ENCODE results near the gene ADGRB2. TPM values are rescaled to one million over a fixed set of nuclear protein-coding genes. Genes with fewer than 3 reads are reported as not detected.
"Not testable (repeated sequence)": the region's sequence is repeated elsewhere in the genome, so short reads cannot be mapped to it uniquely, and the experiment has no call there.

The ADGRB2 gene
- total RNA-seq, 1 experiment from 2014 or later = 34.8 TPM

DNA sequence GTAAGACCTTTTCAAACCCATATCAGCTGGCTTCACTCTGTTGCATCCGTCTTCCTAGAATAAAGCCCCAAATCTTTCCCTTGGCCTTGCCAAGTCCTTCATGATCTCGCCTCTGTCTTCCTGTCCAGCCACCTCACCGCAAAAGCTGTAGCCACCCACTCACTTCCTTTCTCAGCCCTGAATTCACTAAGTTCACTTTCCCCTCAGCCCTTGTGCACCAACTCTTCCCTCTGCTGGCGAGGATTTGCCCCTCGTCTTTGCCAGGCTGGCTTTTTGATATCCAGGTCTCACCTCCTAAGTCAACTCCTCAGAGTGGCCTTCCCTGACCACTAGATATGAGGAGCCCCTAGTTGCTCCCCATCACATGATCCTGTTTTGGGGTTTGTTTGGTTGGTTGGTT is 56.4 kb downstream of the ADGRB2 start:
- no TSS peak for BruUV-seq (replicated peaks)
- Histone ChIP-seq H3K9me3 (ENCODE audit: control insufficient read depth, insufficient read depth, low read depth, low read length) (no peaks in the 10 kb centered on the region), H3K36me3 (ENCODE audit: control insufficient read depth, insufficient read depth, low read length) (no peaks in the 10 kb centered on the region), H3K27me3 (ENCODE audit: control insufficient read depth, insufficient read depth, low read length) (no peaks in the 10 kb centered on the region), H3K4me1 (ENCODE audit: control insufficient read depth, insufficient read depth, low read length) (peaks cover 28% of the 10 kb centered on the region), H3K27ac (ENCODE audit: low read length) (no peak overlapping the region), H3K4me3 (ENCODE audit: low read depth in 2 of 2, low read length in 2 of 2) (no peak overlapping the region)
- TF ChIP-seq, protein P1, sequence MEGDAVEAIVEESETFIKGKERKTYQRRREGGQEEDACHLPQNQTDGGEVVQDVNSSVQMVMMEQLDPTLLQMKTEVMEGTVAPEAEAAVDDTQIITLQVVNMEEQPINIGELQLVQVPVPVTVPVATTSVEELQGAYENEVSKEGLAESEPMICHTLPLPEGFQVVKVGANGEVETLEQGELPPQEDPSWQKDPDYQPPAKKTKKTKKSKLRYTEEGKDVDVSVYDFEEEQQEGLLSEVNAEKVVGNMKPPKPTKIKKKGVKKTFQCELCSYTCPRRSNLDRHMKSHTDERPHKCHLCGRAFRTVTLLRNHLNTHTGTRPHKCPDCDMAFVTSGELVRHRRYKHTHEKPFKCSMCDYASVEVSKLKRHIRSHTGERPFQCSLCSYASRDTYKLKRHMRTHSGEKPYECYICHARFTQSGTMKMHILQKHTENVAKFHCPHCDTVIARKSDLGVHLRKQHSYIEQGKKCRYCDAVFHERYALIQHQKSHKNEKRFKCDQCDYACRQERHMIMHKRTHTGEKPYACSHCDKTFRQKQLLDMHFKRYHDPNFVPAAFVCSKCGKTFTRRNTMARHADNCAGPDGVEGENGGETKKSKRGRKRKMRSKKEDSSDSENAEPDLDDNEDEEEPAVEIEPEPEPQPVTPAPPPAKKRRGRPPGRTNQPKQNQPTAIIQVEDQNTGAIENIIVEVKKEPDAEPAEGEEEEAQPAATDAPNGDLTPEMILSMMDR (IDR thresholded peaks at IDR 0.05) = no peak; the same call in 1 of the 2 replicates
- in situ Hi-C loops (cut with HindIII; ENCODE audit: low pct_unique_long_range_greater_than_20kb, low sequenced_read_pairs) (no loop called here), intact Hi-C loops (cut with micrococcal nuclease; ENCODE audit: unreplicated experiment) (no loop called here)
- DNase-seq (ENCODE audit: low read depth, low spot score) = no peak
- CTCF ChIA-PET = interaction anchor here (0.7 kb wide), 1 partner anchor 14 kb away, joined by 12 read pairs; no protein-coding TSS in a partner anchor
- POLR2A ChIA-PET = no interaction called here
- ATAC-seq = no peak

DNA sequence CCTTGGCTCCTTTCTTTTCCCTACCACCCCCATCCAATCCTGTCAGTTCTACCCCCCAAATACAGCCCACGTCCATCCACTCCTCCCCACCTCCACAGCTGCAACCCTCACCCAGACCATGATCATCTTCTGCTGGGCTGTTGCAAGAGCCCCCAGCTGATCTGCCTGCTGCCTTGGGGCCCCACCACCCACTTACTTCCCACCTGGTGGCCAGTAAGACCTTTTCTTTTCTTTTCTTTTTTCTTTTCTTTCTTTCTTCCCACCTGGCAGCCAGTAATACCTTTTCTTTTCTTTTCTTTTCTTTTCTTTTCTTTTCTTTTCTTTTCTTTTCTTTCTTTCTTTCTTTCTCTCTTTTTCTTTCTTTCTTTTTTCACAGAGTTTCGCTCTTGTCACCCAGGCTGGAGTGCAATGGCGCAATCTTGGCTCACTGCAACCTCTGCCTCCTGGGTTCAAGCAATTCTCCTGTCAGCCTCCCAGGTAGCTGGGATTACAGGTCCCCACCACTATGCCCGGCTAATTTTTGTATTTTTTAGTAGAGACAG is 57.0 kb downstream of the ADGRB2 start:
- in situ Hi-C loops (cut with HindIII; ENCODE audit: low pct_unique_long_range_greater_than_20kb, low sequenced_read_pairs); H3K9me3 ChIP-seq (ENCODE audit: control insufficient read depth, insufficient read depth, low read depth, low read length); H3K27me3 ChIP-seq (ENCODE audit: control insufficient read depth, insufficient read depth, low read length); POLR2A ChIA-PET; H3K4me3 ChIP-seq (ENCODE audit: low read depth in 2 of 2, low read length in 2 of 2); H3K36me3 ChIP-seq (ENCODE audit: control insufficient read depth, insufficient read depth, low read length); BruUV-seq (replicated peaks); ATAC-seq; H3K27ac ChIP-seq (ENCODE audit: low read length); DNase-seq (ENCODE audit: low read depth, low spot score); intact Hi-C loops (cut with micrococcal nuclease; ENCODE audit: unreplicated experiment): not testable (repeated sequence)
- peaks cover 28% of the 10 kb centered on the region for H3K4me1 ChIP-seq (ENCODE audit: control insufficient read depth, insufficient read depth, low read length)
- CTCF ChIA-PET = interaction anchor here (0.7 kb wide), 1 partner anchor 13 kb away, joined by 12 read pairs; no protein-coding TSS in a partner anchor

DNA sequence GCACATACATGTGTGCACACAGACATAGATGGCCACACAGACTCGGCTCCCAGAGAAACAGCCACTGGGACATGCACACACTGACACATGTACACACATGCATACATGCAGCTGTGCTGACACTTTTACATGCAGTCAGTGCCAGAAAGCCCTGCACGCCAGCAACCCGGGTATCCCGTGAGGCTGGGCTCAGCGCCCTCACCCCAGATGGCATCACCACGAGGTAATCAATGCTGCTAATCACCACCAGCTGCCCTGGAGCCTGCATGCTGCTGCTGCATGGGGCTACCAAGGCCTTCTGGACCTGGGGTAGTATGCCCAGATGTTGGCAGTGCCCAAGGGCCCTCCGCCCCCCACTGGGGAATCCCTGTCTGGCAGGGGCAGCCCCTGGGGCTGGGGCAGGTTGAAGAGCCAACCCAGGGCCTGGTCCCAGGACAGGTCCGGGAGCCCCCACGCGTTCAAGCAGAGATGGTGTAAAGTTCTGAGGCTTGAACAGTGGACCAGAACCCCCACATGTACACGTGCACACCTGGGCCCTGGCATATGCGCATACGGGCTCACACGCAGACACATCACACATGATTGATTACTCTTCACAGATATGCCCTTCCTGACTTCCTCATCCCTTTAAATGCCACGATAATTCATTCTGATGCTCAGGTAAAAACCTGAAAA is 57.6 kb downstream of the ADGRB2 start:
- TF ChIP-seq, protein P1 (IDR thresholded peaks at IDR 0.05) = no peak
- TF ChIP-seq TCF7L2 (IDR thresholded peaks at IDR 0.05; ENCODE audit: low read depth, low read length) = no peak
- TF ChIP-seq POLR2AphosphoS5 (IDR thresholded peaks at IDR 0.05; ENCODE audit: low read depth, low read length) = no peak
- no peak for TF ChIP-seq SIN3A (IDR thresholded peaks at IDR 0.05; ENCODE audit: borderline replicate concordance, insufficient read depth, low read depth, low read length)
- TF ChIP-seq, protein P2, sequence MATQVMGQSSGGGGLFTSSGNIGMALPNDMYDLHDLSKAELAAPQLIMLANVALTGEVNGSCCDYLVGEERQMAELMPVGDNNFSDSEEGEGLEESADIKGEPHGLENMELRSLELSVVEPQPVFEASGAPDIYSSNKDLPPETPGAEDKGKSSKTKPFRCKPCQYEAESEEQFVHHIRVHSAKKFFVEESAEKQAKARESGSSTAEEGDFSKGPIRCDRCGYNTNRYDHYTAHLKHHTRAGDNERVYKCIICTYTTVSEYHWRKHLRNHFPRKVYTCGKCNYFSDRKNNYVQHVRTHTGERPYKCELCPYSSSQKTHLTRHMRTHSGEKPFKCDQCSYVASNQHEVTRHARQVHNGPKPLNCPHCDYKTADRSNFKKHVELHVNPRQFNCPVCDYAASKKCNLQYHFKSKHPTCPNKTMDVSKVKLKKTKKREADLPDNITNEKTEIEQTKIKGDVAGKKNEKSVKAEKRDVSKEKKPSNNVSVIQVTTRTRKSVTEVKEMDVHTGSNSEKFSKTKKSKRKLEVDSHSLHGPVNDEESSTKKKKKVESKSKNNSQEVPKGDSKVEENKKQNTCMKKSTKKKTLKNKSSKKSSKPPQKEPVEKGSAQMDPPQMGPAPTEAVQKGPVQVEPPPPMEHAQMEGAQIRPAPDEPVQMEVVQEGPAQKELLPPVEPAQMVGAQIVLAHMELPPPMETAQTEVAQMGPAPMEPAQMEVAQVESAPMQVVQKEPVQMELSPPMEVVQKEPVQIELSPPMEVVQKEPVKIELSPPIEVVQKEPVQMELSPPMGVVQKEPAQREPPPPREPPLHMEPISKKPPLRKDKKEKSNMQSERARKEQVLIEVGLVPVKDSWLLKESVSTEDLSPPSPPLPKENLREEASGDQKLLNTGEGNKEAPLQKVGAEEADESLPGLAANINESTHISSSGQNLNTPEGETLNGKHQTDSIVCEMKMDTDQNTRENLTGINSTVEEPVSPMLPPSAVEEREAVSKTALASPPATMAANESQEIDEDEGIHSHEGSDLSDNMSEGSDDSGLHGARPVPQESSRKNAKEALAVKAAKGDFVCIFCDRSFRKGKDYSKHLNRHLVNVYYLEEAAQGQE (IDR thresholded peaks at IDR 0.05; ENCODE audit: insufficient read depth in 1 of 2, low read depth in 2 of 2, low read length in 1 of 2) = no peak
- H3K9me3 ChIP-seq (ENCODE audit: control insufficient read depth, insufficient read depth, low read depth, low read length) = no peaks in the 10 kb centered on the region
- ChIA-PET POLR2A (no interaction called here), CTCF (no interaction called here)
- H3K36me3 ChIP-seq (ENCODE audit: control insufficient read depth, insufficient read depth, low read length) = no peaks in the 10 kb centered on the region
- H3K27me3 ChIP-seq (ENCODE audit: control insufficient read depth, insufficient read depth, low read length) = no peaks in the 10 kb centered on the region
- in situ Hi-C loops (cut with HindIII; ENCODE audit: low pct_unique_long_range_greater_than_20kb, low sequenced_read_pairs) (no loop called here), intact Hi-C loops (cut with micrococcal nuclease; ENCODE audit: unreplicated experiment) (no loop called here)
- no peak for ATAC-seq
- no peak overlapping the region for H3K4me3 ChIP-seq (ENCODE audit: low read depth in 2 of 2, low read length in 2 of 2)
- BruUV-seq (replicated peaks) = no TSS peak
- H3K4me1 ChIP-seq (ENCODE audit: control insufficient read depth, insufficient read depth, low read length) = peaks cover 30% of the 10 kb centered on the region
- DNase-seq (ENCODE audit: low read depth, low spot score) = no peak
- no peak overlapping the region for H3K27ac ChIP-seq (ENCODE audit: low read length)
